Measurements from ENCODE around the gene HECTD3.
"Not testable (repeated sequence)": the region's sequence is repeated elsewhere in the genome, so short reads cannot be mapped to it uniquely, and the experiment has no call there.

HECTD3 gene

GRCh38 chr1:44985747-44986359 lies 25.3 kb downstream of the HECTD3 start:
- DNase-seq = no peak

- not testable (repeated sequence) for DNase-seq
Measured at GRCh38 chr1:44977372-44977771, 33.8 kb downstream of the HECTD3 start.

- no peak for DNase-seq
Measured at GRCh38 chr1:44976252-44976651, 34.9 kb downstream of the HECTD3 start.

GRCh38 chr1:44973645-44974044 lies 37.5 kb downstream of the HECTD3 start:
- DNase-seq = no peak

GRCh38 chr1:44970317-44970716 lies 40.8 kb downstream of the HECTD3 start:
- DNase-seq = no peak

GRCh38 chr1:44964396-44964795 lies 46.7 kb downstream of the HECTD3 start:
- DNase-seq = no peak

- DNase-seq = no peak
Measured at GRCh38 chr1:44962729-44963128, 48.4 kb downstream of the HECTD3 start.

- not testable (repeated sequence) for DNase-seq
Measured at GRCh38 chr1:44962022-44962421, 49.1 kb downstream of the HECTD3 start.

- DNase-seq = not testable (repeated sequence)
Measured at GRCh38 chr1:44957566-44957965, 53.6 kb downstream of the HECTD3 start.

- DNase-seq = not testable (repeated sequence)
Measured at GRCh38 chr1:44956077-44956476, 55.0 kb downstream of the HECTD3 start.

All from GDM1 (cell line).